Effector memory CD4-positive, alpha-beta T cell (primary cell): ENCODE data around the gene RTP2.

Experiments used
- DNase-seq, 3 donors: peaks; one replicate each; pipeline ENCODE4 v3.0.0-alpha.2; 2020
- H3K27ac ChIP-seq: 2 replicates; pipeline ENCODE4 v1.7.0; 2013; ENCODE audit warnings: mild to moderate bottlenecking, low read length, moderate library complexity; ENCODE audit not compliant: insufficient read depth, poor library complexity, severe bottlenecking
- H3K27me3 ChIP-seq: replicated peaks from 2 replicates; pipeline ENCODE4 v1.7.0; 2013; ENCODE audit warnings: mild to moderate bottlenecking, low read length; ENCODE audit not compliant: insufficient read depth, control insufficient read depth, poor library complexity, severe bottlenecking
- H3K36me3 ChIP-seq: 2 replicates; pipeline ENCODE4 v1.7.0; 2013; ENCODE audit warnings: mild to moderate bottlenecking, low read length, moderate library complexity; ENCODE audit not compliant: control insufficient read depth, insufficient read depth
- H3K4me1 ChIP-seq: 2 replicates; pipeline ENCODE4 v1.7.0; 2013; ENCODE audit warnings: low read length, mild to moderate bottlenecking; ENCODE audit not compliant: control insufficient read depth, insufficient read depth, poor library complexity, severe bottlenecking
- H3K4me3 ChIP-seq: 2 replicates; pipeline ENCODE4 v1.7.0; 2013; ENCODE audit warnings: low read length, low read depth, mild to moderate bottlenecking; ENCODE audit not compliant: insufficient read depth, poor library complexity, severe bottlenecking
- H3K9me3 ChIP-seq: 2 replicates; pipeline ENCODE4 v1.7.0; 2013; ENCODE audit warnings: mild to moderate bottlenecking, low read length, moderate library complexity; ENCODE audit not compliant: control insufficient read depth

RTP2 gene

GRCh38 chr3:187738331-187739093 lies 36.2 kb upstream of the RTP2 start:
- Histone ChIP-seq H3K4me3 (peak overlapping the region; percentile 94), H3K9me3 (no peaks in the 10 kb centered on the region), H3K4me1 (peaks cover 23% of the 10 kb centered on the region), H3K27ac (peak overlapping the region; percentile 95), H3K36me3 (no peaks in the 10 kb centered on the region), H3K27me3 (no peaks in the 10 kb centered on the region)
- peak; percentile 32 to 57 (median 42) for DNase-seq

DNA sequence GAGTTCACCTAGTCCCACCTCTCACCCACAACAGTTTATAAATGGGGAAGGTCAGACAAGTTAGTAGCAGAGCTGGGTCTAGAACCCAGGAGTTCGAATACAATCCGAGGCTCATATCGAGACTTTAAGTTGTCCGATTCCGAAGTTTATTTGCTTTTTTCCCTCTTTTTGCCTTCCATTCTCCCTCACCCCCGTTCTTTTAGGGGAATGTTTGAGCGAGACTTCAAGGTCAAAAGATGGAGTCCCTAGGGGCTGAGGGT lies 35.6 kb upstream of the RTP2 start:
- no peaks in the 10 kb centered on the region for H3K9me3 ChIP-seq
- DNase-seq, result no peak
- H3K27ac ChIP-seq, result peak overlapping the region; percentile 95
- no peaks in the 10 kb centered on the region for H3K36me3 ChIP-seq
- H3K4me3 ChIP-seq, result peak overlapping the region; percentile 94
- H3K4me1 ChIP-seq, result peaks cover 22% of the 10 kb centered on the region
- no peaks in the 10 kb centered on the region for H3K27me3 ChIP-seq

DNA sequence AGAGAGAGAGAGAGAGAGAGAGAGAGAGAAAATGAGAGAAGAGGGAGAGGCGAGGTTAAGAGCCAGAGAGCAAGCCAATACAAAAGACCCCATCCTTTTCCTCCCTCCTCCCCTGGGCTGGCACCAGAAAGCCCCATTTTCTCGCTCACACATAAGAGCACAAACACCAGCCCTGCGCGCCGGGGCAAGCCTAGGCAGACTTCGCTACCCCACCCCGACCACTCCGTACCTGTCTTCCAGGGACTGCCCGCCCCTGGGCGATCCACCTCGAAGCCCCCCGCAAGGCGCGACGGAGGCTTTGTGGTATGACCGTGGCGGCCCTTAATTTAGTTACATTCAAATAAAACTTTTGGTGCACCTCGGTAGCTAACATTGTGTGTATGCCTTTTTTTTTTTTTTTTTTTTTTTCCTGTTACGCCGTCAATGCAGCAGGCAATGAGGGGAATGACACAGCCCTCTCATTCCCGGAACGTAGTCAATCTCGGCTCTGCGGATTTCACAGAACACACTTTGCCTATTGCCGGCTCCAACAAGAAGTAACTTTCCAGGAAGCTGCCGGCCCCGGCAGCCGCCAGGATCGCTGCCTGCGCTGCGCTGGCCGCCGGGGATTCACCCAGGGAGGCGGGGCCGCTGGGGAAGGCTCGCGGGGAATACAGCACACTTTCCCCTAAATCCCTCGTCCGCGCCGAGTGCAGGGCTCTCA lies 35.2 kb upstream of the RTP2 start:
- no peaks in the 10 kb centered on the region for H3K9me3 ChIP-seq
- H3K4me1 ChIP-seq, result peaks cover 17% of the 10 kb centered on the region
- DNase-seq, result peak in 1 of 3 donors; percentile 38
- peak overlapping the region; percentile 94 for H3K4me3 ChIP-seq
- peak overlapping the region; percentile 95 for H3K27ac ChIP-seq
- H3K36me3 ChIP-seq, result no peaks in the 10 kb centered on the region
- H3K27me3 ChIP-seq, result no peaks in the 10 kb centered on the region

DNA sequence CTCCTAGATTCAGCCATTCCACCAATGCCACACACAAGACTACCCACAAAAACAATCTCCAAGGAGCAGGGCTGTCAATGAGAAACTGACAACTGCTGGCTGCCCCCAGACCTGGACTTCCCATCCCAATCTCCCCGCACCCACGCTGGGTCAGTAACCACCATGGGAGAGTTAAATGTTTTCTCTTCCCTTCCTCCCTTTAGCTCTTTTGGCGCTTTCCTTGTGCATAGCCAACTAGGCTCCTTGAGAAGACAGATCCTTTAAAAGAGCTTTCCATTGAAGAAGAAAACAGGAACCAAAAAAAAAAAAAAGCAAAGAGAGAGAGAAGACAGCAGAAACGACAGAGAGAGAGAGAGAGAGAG lies 34.6 kb upstream of the RTP2 start:
- no peak for DNase-seq
- H3K36me3 ChIP-seq, result no peaks in the 10 kb centered on the region
- no peaks in the 10 kb centered on the region for H3K27me3 ChIP-seq
- H3K4me3 ChIP-seq, result peak overlapping the region; percentile 94
- H3K27ac ChIP-seq, result no peak overlapping the region
- peaks cover 16% of the 10 kb centered on the region for H3K4me1 ChIP-seq
- no peaks in the 10 kb centered on the region for H3K9me3 ChIP-seq

- H3K27ac ChIP-seq, result no peak overlapping the region
- no peaks in the 10 kb centered on the region for H3K27me3 ChIP-seq
- DNase-seq, result no peak
- H3K4me1 ChIP-seq, result peaks cover 10% of the 10 kb centered on the region
- H3K9me3 ChIP-seq, result no peaks in the 10 kb centered on the region
- peaks cover 2% of the 10 kb centered on the region for H3K36me3 ChIP-seq
- H3K4me3 ChIP-seq, result no peak overlapping the region
Observed at GRCh38 chr3:187736418-187736871, 34.1 kb upstream of the RTP2 start.

DNA sequence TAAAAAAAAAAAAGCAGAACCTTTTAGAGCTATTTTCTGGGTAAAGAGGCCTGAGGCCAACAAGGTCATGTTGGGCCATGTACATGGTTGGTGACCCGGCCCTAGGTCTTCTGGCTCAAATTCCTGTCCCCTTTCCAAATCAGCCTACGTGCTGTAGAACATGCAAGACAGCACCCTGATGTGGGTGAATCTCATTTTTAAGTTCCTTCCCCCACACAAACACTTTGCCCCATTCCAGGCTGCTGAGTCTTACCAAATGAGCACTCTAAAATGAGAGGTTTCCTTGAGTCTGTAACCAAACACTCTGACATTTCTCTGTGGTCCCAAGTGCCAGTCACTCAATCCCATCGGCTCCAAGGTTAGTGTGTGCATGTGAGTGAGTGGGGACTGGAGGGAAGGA lies 33.5 kb upstream of the RTP2 start:
- Histone ChIP-seq H3K27ac (no peak overlapping the region), H3K4me1 (peaks cover 4% of the 10 kb centered on the region), H3K9me3 (no peaks in the 10 kb centered on the region), H3K4me3 (no peak overlapping the region), H3K36me3 (peaks cover 4% of the 10 kb centered on the region), H3K27me3 (no peaks in the 10 kb centered on the region)
- no peak for DNase-seq

DNA sequence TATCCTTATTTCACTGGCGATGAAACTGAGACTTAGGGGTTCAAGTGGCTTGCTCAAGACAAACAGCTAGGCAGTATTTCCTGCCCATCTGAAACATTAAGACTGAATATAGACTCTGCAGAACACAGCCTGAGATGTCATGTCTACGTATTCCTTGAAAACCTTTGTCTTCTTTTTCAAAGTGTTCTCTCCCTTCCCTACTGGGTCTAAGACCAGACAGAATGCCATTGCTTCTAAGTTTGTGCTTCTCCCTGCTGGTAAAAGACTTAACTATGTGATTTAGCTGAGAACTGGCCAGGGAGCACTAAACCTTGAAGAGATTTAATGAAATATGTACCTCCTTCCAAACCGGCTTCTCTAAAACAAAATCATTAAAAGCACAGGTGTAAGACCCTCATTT lies 33.0 kb upstream of the RTP2 start:
- H3K27me3 ChIP-seq, result no peaks in the 10 kb centered on the region
- H3K4me3 ChIP-seq, result no peak overlapping the region
- H3K9me3 ChIP-seq, result no peaks in the 10 kb centered on the region
- H3K36me3 ChIP-seq, result peaks cover 9% of the 10 kb centered on the region
- no peak for DNase-seq
- H3K27ac ChIP-seq, result no peak overlapping the region
- H3K4me1 ChIP-seq, result peaks cover 4% of the 10 kb centered on the region

- Histone ChIP-seq H3K4me3 (no peak overlapping the region), H3K9me3 (no peaks in the 10 kb centered on the region), H3K27me3 (no peaks in the 10 kb centered on the region), H3K36me3 (peaks cover 10% of the 10 kb centered on the region), H3K27ac (no peak overlapping the region), H3K4me1 (peaks cover 4% of the 10 kb centered on the region)
- no peak for DNase-seq
Observed at GRCh38 chr3:187734841-187735240, 32.5 kb upstream of the RTP2 start.

GRCh38 chr3:187733371-187733770 lies 31.0 kb upstream of the RTP2 start:
- DNase-seq, result no peak
- H3K4me3 ChIP-seq, result no peak overlapping the region
- peaks cover 20% of the 10 kb centered on the region for H3K36me3 ChIP-seq
- no peaks in the 10 kb centered on the region for H3K4me1 ChIP-seq
- no peaks in the 10 kb centered on the region for H3K9me3 ChIP-seq
- no peaks in the 10 kb centered on the region for H3K27me3 ChIP-seq
- H3K27ac ChIP-seq, result no peak overlapping the region

GRCh38 chr3:187729598-187729997 lies 27.2 kb upstream of the RTP2 start:
- Histone ChIP-seq H3K9me3 (no peaks in the 10 kb centered on the region), H3K36me3 (peaks cover 48% of the 10 kb centered on the region)
- DNase-seq, result no peak

More at GRCh38 chr3:187729598-187729997, 27.2 kb upstream of the RTP2 start:
- no peaks in the 10 kb centered on the region for H3K4me1 ChIP-seq
- H3K27me3 ChIP-seq, result no peaks in the 10 kb centered on the region
- no peak overlapping the region for H3K4me3 ChIP-seq
- H3K27ac ChIP-seq, result no peak overlapping the region
